Osteocyte (in vitro differentiated cells): Measurements from ENCODE around the gene H2AZ2. TPM values are rescaled to one million over a fixed set of nuclear protein-coding genes. Genes with fewer than 3 reads are reported as not detected.
A peak's percentile ranks its signal among the peaks of the same experiment; 100 is the strongest.

Experiments
- DNase-seq: peaks from one replicate; pipeline ENCODE4 v3.0.0; 2021; ENCODE audit warnings: mixed read lengths; ENCODE audit not compliant: unreplicated experiment; ENCODE audit errors: extremely low spot score
- H3K27ac Mint-ChIP-seq: one replicate; pipeline ENCODE4 v1.8.0; 2021; ENCODE audit warnings: mild to moderate bottlenecking, mixed read lengths; ENCODE audit not compliant: unreplicated experiment
- H3K27me3 Mint-ChIP-seq: one replicate; pipeline ENCODE4 v1.8.0; 2021; ENCODE audit warnings: mixed read lengths; ENCODE audit not compliant: unreplicated experiment
- H3K36me3 Mint-ChIP-seq: one replicate; pipeline ENCODE4 v1.8.0; 2021; ENCODE audit warnings: mixed read lengths; ENCODE audit not compliant: unreplicated experiment
- H3K4me1 Mint-ChIP-seq: one replicate; pipeline ENCODE4 v1.8.0; 2021; ENCODE audit warnings: mixed read lengths; ENCODE audit not compliant: unreplicated experiment
- H3K4me3 Mint-ChIP-seq: one replicate; pipeline ENCODE4 v1.8.0; 2021; ENCODE audit warnings: mild to moderate bottlenecking, moderate library complexity, mixed read lengths; ENCODE audit not compliant: unreplicated experiment
- H3K9me3 Mint-ChIP-seq: one replicate; pipeline ENCODE4 v1.8.0; 2021; ENCODE audit warnings: mixed read lengths; ENCODE audit not compliant: unreplicated experiment
- total RNA-seq: library from RNA; stranded (reverse); gene quantifications from 2 replicates; pipeline ENCODE4 v1.2.1, GENCODE V29; 2021
- TF ChIP-seq, protein P1 (sequence below): fragments of 200-600 bp; sonication (generic); IDR thresholded peaks from 2 replicates; pipeline ENCODE4 v1.5.0; 2021; ENCODE audit warnings: antibody characterized with exemption, mild to moderate bottlenecking, moderate library complexity

The H2AZ2 gene
- total RNA-seq, 1 donor from 2014 or later = 169 TPM

- Mint-ChIP-seq H3K36me3 (peaks cover 12% of the 10 kb centered on the region), H3K4me1 (peaks cover 49% of the 10 kb centered on the region), H3K27ac (peak overlapping the region; percentile 94), H3K27me3 (no peaks in the 10 kb centered on the region), H3K4me3 (peak overlapping the region; percentile 92), H3K9me3 (no peaks in the 10 kb centered on the region)
- peak; percentile 88 for DNase-seq
- TF ChIP-seq, protein P1, sequence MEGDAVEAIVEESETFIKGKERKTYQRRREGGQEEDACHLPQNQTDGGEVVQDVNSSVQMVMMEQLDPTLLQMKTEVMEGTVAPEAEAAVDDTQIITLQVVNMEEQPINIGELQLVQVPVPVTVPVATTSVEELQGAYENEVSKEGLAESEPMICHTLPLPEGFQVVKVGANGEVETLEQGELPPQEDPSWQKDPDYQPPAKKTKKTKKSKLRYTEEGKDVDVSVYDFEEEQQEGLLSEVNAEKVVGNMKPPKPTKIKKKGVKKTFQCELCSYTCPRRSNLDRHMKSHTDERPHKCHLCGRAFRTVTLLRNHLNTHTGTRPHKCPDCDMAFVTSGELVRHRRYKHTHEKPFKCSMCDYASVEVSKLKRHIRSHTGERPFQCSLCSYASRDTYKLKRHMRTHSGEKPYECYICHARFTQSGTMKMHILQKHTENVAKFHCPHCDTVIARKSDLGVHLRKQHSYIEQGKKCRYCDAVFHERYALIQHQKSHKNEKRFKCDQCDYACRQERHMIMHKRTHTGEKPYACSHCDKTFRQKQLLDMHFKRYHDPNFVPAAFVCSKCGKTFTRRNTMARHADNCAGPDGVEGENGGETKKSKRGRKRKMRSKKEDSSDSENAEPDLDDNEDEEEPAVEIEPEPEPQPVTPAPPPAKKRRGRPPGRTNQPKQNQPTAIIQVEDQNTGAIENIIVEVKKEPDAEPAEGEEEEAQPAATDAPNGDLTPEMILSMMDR = no peak
Measured at GRCh38 chr7:44884621-44885393, 36.9 kb upstream of the H2AZ2 start.

DNA sequence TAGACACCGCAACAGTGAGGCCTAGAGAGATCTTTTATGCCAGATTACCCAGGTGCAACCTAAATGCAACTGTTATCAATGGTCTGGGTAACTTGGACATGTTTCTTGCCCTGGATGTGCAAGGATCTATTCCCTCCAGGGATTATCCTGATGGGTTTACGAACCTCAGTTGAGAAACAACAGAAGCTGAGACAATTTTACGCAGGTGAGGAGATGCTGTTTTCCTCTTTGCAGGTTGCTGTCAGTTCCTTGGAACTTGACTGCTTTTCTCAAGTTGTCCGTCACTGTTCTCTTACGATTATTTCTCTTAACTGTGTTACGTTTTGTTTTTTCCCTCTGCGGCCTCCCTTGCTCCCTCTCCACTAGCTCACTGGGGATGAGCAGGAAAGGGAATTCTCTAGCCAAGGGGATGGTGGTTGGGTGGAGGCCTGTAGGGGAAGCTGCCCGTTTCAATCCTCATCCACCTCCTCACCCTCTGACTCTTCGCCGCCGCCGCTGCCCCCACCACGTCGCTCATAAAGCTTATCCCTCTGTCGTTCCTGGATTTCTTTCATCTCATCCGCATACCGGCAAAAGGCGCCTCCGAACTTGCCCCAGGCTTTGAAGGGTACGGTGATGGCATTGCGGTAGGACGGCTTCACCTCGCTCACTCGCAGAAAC is 36.2 kb upstream of the H2AZ2 start:
- Mint-ChIP-seq H3K27ac (peak overlapping the region; percentile 94), H3K4me1 (peaks cover 52% of the 10 kb centered on the region), H3K27me3 (no peaks in the 10 kb centered on the region), H3K36me3 (peaks cover 15% of the 10 kb centered on the region), H3K9me3 (no peaks in the 10 kb centered on the region), H3K4me3 (peak overlapping the region; percentile 92)
- DNase-seq = no peak
- TF ChIP-seq, protein P1 = no peak

DNA sequence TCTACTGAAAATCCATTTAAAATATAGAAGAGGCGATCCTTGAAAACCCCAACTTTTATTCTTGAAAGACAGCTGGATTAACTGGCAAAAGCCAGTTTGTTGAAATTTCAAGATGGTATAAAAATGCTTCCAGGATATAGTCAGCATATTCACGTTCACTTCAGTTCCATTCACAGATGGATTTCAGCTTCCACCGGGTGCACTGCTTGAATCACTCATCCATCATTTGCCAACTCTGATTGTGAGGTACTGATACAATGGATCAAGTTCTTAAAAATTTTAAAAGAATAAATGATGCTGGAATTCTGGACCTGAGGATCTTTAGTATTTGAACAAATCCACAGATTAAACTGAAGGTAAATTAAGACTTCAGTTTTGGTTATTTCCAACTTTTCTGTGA is 35.0 kb upstream of the H2AZ2 start:
- peaks cover 15% of the 10 kb centered on the region for H3K36me3 Mint-ChIP-seq
- peak overlapping the region; percentile 92 for H3K4me3 Mint-ChIP-seq
- TF ChIP-seq, protein P1 = no peak
- DNase-seq = no peak
- peak overlapping the region; percentile 31 for H3K27ac Mint-ChIP-seq
- no peaks in the 10 kb centered on the region for H3K27me3 Mint-ChIP-seq
- peaks cover 58% of the 10 kb centered on the region for H3K4me1 Mint-ChIP-seq
- H3K9me3 Mint-ChIP-seq = no peaks in the 10 kb centered on the region

DNA sequence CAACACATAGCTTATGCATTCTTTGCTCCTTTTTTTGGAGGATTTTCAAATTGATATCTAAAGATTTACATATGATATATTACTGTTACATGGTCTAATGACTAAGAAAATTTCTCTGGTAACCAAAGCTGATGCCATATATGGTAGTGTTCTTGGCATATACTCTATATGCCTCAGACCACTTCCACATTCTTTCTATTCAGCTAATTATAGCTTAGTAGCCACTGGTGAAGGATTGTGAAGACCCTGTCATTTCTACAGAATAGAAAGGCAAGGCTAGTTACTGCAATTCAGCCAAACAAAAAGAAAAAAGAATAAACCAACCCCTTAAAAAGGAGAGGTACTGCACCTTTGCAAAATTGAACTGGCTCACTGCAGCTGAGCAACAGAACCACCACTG is 33.7 kb upstream of the H2AZ2 start:
- no peak for DNase-seq
- H3K36me3 Mint-ChIP-seq = peaks cover 15% of the 10 kb centered on the region
- peak overlapping the region; percentile 61 for H3K4me3 Mint-ChIP-seq
- no peaks in the 10 kb centered on the region for H3K9me3 Mint-ChIP-seq
- peak overlapping the region; percentile 21 for H3K27ac Mint-ChIP-seq
- H3K4me1 Mint-ChIP-seq = peaks cover 58% of the 10 kb centered on the region
- TF ChIP-seq, protein P1 = no peak
- H3K27me3 Mint-ChIP-seq = no peaks in the 10 kb centered on the region

- H3K9me3 Mint-ChIP-seq = no peaks in the 10 kb centered on the region
- H3K27me3 Mint-ChIP-seq = no peaks in the 10 kb centered on the region
- peak overlapping the region; percentile 25 for H3K27ac Mint-ChIP-seq
- H3K36me3 Mint-ChIP-seq = peaks cover 15% of the 10 kb centered on the region
- DNase-seq = no peak
- peak overlapping the region; percentile 61 for H3K4me3 Mint-ChIP-seq
- TF ChIP-seq, protein P1 = no peak
- peaks cover 57% of the 10 kb centered on the region for H3K4me1 Mint-ChIP-seq
Measured at GRCh38 chr7:44881066-44881600, 33.2 kb upstream of the H2AZ2 start.
